Erythroblast (primary cell): ENCODE results near the gene IL2RA.

Experiments used
- GATA1 ChIP-seq: IDR thresholded peaks from 2 replicates; pipeline ENCODE4 v1.6.1; 2011; ENCODE audit warnings: low read depth, mild to moderate bottlenecking, control low read depth, low read length, moderate library complexity
- POLR2A ChIP-seq: IDR thresholded peaks from 2 replicates; pipeline ENCODE4 v1.6.1; 2011; ENCODE audit warnings: mild to moderate bottlenecking, low read length

GRCh38 chr10:6020826-6021225 lies 41.3 kb downstream of the IL2RA start:
- TF ChIP-seq GATA1 (no peak), POLR2A (no peak)
